Memory B cell (primary cell): ENCODE results near the gene FOXL2NB.
A peak's percentile ranks its signal among the peaks of the same experiment; 100 is the strongest.

Source experiments
- ATAC-seq: fragments of 150-1000 bp; cut with Tn5 transposase; 2 replicates; pipeline ENCODE4 v1.10.0; 2021; ENCODE audit warnings: low read depth, mild to moderate bottlenecking, moderate library complexity
- DNase-seq, 2 donors: peaks; one replicate each; pipeline ENCODE4 v3.0.0; 2022; ENCODE audit warnings: low spot score in 2 of 2
- H3K27ac Mint-ChIP-seq: one replicate; pipeline ENCODE4 v1.8.0; 2022; ENCODE audit warnings: mild to moderate bottlenecking, moderate library complexity, mixed read lengths
- H3K27me3 Mint-ChIP-seq: one replicate; pipeline ENCODE4 v1.8.0; 2022; ENCODE audit warnings: mixed read lengths
- H3K36me3 Mint-ChIP-seq: one replicate; pipeline ENCODE4 v1.8.0; 2022; ENCODE audit warnings: mild to moderate bottlenecking, mixed read lengths
- H3K4me1 Mint-ChIP-seq: one replicate; pipeline ENCODE4 v1.8.0; 2022; ENCODE audit warnings: mixed read lengths
- H3K4me3 Mint-ChIP-seq: one replicate; pipeline ENCODE4 v1.8.0; 2022; ENCODE audit warnings: mild to moderate bottlenecking, moderate library complexity, mixed read lengths
- H3K9me3 Mint-ChIP-seq: one replicate; pipeline ENCODE4 v1.8.0; 2022; ENCODE audit warnings: mixed read lengths

The FOXL2NB gene

GRCh38 chr3:138944929-138945708 lies 1.9 kb upstream of the FOXL2NB start:
- Mint-ChIP-seq H3K4me3 (peak overlapping the region; percentile 82), H3K27ac (peak overlapping the region; percentile 84), H3K9me3 (no peaks in the 10 kb centered on the region), H3K4me1 (peaks cover 9% of the 10 kb centered on the region), H3K36me3 (peaks cover 3% of the 10 kb centered on the region), H3K27me3 (peaks cover 35% of the 10 kb centered on the region)
- ATAC-seq: no peak
- no peak for DNase-seq

DNA sequence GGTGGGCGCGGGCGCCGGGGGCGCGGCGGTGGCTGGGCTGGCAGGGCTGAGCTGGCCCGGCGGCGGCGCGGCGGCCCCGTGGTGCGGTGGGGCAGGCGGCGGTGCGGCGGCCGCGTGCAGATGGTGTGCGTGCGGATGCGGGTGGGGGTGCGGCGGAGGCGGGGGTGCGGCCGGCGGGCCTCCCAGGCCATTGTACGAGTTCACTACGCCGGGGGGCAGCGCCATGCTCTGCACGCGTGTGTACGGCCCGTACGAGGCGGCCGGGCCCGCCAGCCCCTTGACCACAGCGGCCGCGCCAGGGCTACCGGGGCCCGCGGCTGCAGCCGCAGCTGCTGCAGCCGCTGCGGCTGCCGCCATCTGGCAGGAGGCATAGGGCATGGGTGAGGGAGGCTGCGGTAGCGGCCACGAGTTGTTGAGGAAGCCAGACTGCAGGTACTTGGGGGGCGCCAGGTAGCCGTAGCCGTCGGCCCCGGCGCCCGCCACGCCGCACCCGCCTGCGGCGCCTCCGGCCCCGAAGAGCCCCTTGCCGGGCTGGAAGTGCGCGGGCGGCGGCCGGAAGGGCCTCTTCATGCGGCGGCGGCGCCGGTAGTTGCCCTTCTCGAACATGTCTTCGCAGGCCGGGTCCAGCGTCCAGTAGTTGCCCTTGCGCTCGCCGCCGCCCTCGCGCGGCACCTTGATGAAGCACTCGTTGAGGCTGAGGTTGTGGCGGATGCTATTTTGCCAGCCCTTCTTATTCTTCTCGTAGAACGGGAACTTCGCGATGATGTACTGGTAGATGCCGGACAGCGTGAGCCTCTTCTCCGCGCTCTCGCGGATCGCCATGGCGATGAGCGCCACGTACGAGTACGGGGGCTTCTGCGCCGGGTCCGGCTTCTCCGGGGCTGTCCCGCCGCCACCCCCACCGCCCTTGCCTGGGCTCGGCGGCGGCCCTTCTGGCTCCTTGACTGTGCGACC lies 1.0 kb upstream of the FOXL2NB start:
- Mint-ChIP-seq H3K9me3 (no peaks in the 10 kb centered on the region), H3K4me3 (peak overlapping the region; percentile 82), H3K27me3 (peaks cover 37% of the 10 kb centered on the region), H3K36me3 (peaks cover 3% of the 10 kb centered on the region), H3K27ac (no peak overlapping the region), H3K4me1 (peaks cover 13% of the 10 kb centered on the region)
- no peak for ATAC-seq
- no peak for DNase-seq

DNA sequence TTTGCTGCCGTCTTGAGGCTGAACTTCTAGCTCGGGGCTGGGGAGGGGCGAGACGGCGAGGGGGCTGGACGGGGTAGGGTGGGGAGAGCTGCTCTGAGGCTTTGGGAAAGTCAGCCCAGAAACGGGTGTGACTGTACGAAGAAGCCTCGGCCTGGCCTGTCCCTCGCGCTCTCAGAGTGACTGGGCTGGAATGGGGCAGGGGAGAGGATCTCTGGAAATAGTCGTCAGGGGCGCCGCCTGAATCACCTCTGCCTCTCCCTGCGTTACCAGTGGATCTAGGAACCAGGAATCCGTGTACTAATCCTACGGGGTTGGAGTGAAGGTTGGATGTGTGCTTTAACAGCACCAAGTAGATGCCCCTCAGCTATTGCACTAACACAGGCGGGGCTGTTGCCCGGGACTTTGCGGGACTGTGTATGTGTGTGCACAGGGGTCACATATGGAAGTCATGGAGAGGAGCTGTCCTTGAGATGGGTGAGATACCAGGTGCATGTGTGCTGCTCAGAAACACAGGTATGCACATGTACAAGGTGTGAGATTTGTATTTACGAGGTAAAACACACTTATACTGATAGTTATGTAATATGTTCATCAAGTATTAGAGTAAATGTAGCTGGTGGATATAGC lies 591 bp downstream of the FOXL2NB start:
- Mint-ChIP-seq H3K9me3 (no peaks in the 10 kb centered on the region), H3K4me3 (peak overlapping the region; percentile 77), H3K4me1 (peaks cover 13% of the 10 kb centered on the region), H3K27me3 (peaks cover 33% of the 10 kb centered on the region), H3K36me3 (peaks cover 3% of the 10 kb centered on the region), H3K27ac (no peak overlapping the region)
- DNase-seq (no peak), ATAC-seq (no peak)

- peaks cover 27% of the 10 kb centered on the region for H3K27me3 Mint-ChIP-seq
- no peak for DNase-seq
- H3K4me3 Mint-ChIP-seq: no peak overlapping the region
- no peak overlapping the region for H3K27ac Mint-ChIP-seq
- ATAC-seq: no peak
- H3K4me1 Mint-ChIP-seq: peaks cover 13% of the 10 kb centered on the region
- H3K9me3 Mint-ChIP-seq: no peaks in the 10 kb centered on the region
- H3K36me3 Mint-ChIP-seq: peaks cover 3% of the 10 kb centered on the region
Observed at GRCh38 chr3:138948371-138949001, 1.5 kb downstream of the FOXL2NB start.

- H3K36me3 Mint-ChIP-seq: peaks cover 3% of the 10 kb centered on the region
- no peak overlapping the region for H3K27ac Mint-ChIP-seq
- no peak overlapping the region for H3K4me3 Mint-ChIP-seq
- H3K9me3 Mint-ChIP-seq: no peaks in the 10 kb centered on the region
- no peak for DNase-seq
- ATAC-seq: no peak
- peaks cover 26% of the 10 kb centered on the region for H3K27me3 Mint-ChIP-seq
- peaks cover 13% of the 10 kb centered on the region for H3K4me1 Mint-ChIP-seq
Observed at GRCh38 chr3:138949002-138949418, 2.0 kb downstream of the FOXL2NB start.

DNA sequence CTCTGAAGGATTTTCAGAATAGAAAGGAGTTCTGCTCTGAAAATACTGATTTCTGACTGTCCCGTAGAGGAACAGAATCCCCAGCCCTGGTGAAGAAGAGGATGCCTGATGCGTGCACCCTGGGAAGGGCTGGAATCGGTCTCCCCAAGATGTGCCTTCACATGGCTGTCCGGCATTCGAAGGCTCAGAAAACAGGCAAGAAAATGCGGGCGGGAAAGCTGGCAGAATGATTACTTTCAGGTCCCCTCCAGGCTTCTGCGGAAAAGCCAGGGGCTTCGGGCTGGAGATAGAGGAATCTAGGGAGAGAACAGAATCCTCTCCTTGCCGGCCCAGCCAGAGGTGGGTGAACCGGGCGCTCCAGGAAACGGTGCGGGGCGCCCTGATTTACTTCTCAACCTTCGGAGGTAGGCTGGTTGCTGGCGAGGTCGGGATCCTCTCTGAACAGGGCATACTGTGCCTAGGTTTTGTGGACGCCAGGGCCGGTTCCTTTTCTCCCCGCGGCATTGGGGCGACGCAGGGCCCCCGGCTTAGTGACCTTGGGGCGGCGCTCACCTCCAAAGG lies 2.5 kb downstream of the FOXL2NB start:
- H3K4me1 Mint-ChIP-seq: peaks cover 13% of the 10 kb centered on the region
- ATAC-seq (no peak), DNase-seq (no peak)
- H3K4me3 Mint-ChIP-seq: peak overlapping the region; percentile 33
- H3K9me3 Mint-ChIP-seq: no peaks in the 10 kb centered on the region
- H3K27ac Mint-ChIP-seq: no peak overlapping the region
- H3K27me3 Mint-ChIP-seq: peaks cover 24% of the 10 kb centered on the region
- peaks cover 3% of the 10 kb centered on the region for H3K36me3 Mint-ChIP-seq

DNA sequence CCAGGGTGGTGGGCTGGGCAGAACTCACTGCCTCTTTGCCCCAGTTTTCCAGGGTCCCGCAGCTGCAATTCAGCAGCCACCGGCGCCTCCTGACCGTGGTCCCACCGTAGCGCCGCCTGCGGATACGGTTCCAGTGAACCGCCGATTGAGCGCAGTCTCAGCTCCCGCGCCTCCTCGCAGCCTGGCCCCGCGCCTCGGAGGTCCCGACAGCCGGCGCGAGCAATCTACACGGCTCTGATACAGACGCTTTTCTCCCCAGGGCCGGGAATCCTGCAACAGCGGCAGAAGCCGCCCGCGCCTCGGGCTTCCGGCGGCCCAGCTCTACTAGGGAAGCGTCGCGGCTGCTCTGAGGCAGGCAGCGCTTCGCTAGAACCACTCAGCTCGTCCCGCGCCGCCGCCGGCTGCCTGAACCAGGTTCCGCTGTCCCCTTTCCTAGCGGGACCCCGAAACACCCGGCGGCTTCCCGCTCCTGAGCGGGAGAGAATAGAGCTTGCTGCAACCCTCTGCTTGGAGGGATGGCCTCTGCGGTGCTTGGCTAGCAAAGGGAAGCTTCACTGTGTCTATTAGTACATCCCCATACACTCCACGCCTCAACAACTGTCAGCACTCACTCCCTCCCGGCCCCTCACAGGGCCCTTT lies 3.1 kb downstream of the FOXL2NB start:
- Mint-ChIP-seq H3K36me3 (peaks cover 1% of the 10 kb centered on the region), H3K27me3 (peaks cover 28% of the 10 kb centered on the region), H3K4me3 (peak overlapping the region; percentile 44), H3K27ac (no peak overlapping the region), H3K9me3 (no peaks in the 10 kb centered on the region), H3K4me1 (peaks cover 10% of the 10 kb centered on the region)
- DNase-seq (no peak), ATAC-seq (peak; percentile 28)

- H3K27me3 Mint-ChIP-seq: peaks cover 26% of the 10 kb centered on the region
- no peak for ATAC-seq
- peaks cover 8% of the 10 kb centered on the region for H3K4me1 Mint-ChIP-seq
- no peak for DNase-seq
- H3K27ac Mint-ChIP-seq: no peak overlapping the region
- H3K4me3 Mint-ChIP-seq: peak overlapping the region; percentile 37
- H3K9me3 Mint-ChIP-seq: no peaks in the 10 kb centered on the region
- H3K36me3 Mint-ChIP-seq: no peaks in the 10 kb centered on the region
Observed at GRCh38 chr3:138950701-138951100, 3.7 kb downstream of the FOXL2NB start.

GRCh38 chr3:138960417-138960852 lies 13.4 kb downstream of the FOXL2NB start:
- ATAC-seq (peak; percentile 19), DNase-seq (no peak)
- H3K9me3 Mint-ChIP-seq: peaks cover 7% of the 10 kb centered on the region
- peaks cover 34% of the 10 kb centered on the region for H3K27me3 Mint-ChIP-seq
- H3K4me3 Mint-ChIP-seq: peak overlapping the region; percentile 39
- H3K36me3 Mint-ChIP-seq: no peaks in the 10 kb centered on the region
- H3K27ac Mint-ChIP-seq: no peak overlapping the region
- peaks cover 6% of the 10 kb centered on the region for H3K4me1 Mint-ChIP-seq

DNA sequence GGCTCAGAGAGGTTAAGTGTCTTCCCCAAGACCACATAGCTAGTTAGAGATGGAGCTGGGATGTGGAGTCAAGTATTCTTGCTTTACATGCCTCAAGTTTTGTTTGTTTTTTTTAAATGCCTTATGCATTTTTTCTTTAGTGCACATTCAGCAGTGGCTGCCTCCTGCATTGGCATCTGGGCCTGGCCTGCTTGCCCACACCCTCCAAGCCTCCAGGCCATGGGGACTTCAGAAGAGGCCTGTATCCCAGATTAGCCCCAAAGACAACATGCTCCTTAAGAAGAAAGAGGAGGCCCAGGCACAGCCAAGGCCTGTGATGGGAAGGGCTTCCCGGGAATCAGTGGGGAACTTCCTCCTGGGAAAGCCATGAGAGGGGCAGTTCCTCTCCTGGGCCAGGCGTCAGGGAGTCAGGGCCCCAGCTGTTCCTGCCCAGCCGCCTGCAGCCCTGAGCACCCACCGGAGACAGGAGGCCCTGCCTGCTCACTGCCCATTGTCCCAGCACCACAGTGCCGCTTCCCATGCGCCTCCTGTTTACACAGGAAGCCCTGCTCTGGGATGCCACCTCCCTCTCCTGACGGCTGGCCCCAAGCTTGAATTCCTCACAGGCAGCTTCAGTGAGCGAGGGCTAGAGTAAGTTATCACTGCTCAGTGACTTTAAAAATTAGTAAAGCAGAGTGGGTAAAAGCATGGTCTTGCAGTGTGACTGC lies 16.0 kb downstream of the FOXL2NB start:
- peaks cover 28% of the 10 kb centered on the region for H3K27me3 Mint-ChIP-seq
- H3K4me3 Mint-ChIP-seq: no peak overlapping the region

DNA sequence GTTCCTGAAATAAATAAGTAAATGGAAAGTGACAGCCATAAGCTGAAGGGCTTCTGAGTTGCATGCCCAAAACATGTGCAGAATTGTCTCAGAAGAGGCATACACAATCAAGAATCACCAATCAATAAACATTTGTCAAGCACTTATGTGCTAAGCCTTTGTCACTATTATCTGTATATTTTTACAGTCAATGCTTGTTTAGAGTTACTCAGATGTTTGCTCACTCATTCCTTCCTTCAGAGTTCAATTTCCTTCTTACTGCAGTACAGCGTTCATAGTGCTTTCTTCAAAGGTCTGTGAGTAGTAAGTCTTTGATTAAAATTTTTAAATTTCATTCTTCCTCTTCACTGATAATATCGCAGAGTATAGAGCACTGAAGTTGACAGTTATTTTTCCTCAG lies 17.2 kb downstream of the FOXL2NB start:
- Mint-ChIP-seq H3K4me3 (no peak overlapping the region), H3K36me3 (no peaks in the 10 kb centered on the region), H3K4me1 (peaks cover 6% of the 10 kb centered on the region), H3K9me3 (peaks cover 7% of the 10 kb centered on the region), H3K27ac (no peak overlapping the region), H3K27me3 (peaks cover 24% of the 10 kb centered on the region)
- no peak for DNase-seq
- ATAC-seq: no peak

More for the DNA sequence above, 16.0 kb downstream of the FOXL2NB start:
- no peak overlapping the region for H3K27ac Mint-ChIP-seq
- H3K36me3 Mint-ChIP-seq: no peaks in the 10 kb centered on the region
- DNase-seq (no peak), ATAC-seq (no peak)
- H3K9me3 Mint-ChIP-seq: peaks cover 7% of the 10 kb centered on the region
- peaks cover 6% of the 10 kb centered on the region for H3K4me1 Mint-ChIP-seq

DNA sequence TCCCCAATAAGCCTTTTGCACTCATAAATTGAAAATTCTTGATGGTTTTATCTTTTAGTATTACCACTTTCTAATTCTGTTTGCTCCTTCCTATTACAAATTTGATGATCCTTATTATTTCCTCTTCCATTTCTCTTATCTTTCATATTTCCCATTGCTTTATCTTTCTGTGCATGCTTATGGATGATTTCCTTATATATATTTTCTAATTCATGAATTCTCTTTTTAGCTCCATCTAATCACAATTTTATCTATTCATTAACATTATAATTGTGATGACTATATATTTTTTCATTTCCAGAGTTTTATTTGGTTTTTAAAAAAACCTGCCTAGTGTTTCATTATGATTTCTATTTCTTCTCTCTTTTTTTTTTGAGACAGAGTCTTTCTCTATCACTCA lies 17.9 kb downstream of the FOXL2NB start:
- Mint-ChIP-seq H3K4me3 (no peak overlapping the region), H3K27me3 (peaks cover 24% of the 10 kb centered on the region)
- no peak for DNase-seq

More for the DNA sequence above, 17.9 kb downstream of the FOXL2NB start:
- Mint-ChIP-seq H3K27ac (no peak overlapping the region), H3K36me3 (no peaks in the 10 kb centered on the region), H3K9me3 (peaks cover 7% of the 10 kb centered on the region), H3K4me1 (peaks cover 6% of the 10 kb centered on the region)
- ATAC-seq: no peak
